Measurements from ENCODE around the gene PTMS.

Gene PTMS

DNA sequence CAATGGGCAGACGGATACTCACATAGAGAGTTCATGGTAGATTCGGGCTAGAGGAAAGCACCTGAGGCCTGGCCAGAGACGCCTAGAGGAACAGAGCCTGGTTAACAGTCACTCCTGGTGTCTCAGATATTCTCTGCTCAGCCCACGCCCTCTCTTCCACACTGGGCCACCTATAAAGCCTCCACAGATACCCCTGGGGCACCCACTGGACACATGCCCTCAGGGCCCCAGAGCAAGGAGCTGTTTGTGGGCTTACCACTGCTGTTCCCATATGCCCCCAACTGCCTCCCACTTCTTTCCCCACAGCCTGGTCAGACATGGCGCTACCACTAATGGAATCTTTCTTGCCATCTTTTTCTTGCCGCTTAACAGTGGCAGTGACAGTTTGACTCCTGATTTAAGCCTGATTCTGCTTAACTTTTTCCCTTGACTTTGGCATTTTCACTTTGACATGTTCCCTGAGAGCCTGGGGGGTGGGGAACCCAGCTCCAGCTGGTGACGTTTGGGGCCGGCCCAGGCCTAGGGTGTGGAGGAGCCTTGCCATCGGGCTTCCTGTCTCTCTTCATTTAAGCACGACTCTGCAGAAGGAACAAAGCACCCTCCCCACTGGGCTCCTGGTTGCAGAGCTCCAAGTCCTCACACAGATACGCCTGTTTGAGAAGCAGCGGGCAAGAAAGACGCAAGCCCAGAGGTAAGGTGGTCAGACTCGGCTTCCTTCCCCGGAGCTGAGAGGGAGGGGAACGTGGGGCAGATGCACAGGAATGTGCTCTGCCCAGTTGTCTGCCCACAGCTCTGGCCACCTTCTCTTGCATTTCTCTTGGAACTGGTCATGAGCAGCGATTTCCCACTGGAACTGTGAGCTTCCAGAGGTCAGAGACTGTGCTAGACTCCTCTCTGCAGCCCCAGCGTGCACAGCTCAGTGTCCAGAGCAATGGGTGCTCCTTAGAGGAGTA, 23.1 kb downstream of the PTMS start, which contains the start of gene CD4:
TSS of gene CD4 (plus strand) at position 557 of the 953 bp plus-strand sequence. CDS start 10,611 bp downstream, outside the sequence.
- no peak for DNase-seq (ENCODE audit: low spot score)

DNA sequence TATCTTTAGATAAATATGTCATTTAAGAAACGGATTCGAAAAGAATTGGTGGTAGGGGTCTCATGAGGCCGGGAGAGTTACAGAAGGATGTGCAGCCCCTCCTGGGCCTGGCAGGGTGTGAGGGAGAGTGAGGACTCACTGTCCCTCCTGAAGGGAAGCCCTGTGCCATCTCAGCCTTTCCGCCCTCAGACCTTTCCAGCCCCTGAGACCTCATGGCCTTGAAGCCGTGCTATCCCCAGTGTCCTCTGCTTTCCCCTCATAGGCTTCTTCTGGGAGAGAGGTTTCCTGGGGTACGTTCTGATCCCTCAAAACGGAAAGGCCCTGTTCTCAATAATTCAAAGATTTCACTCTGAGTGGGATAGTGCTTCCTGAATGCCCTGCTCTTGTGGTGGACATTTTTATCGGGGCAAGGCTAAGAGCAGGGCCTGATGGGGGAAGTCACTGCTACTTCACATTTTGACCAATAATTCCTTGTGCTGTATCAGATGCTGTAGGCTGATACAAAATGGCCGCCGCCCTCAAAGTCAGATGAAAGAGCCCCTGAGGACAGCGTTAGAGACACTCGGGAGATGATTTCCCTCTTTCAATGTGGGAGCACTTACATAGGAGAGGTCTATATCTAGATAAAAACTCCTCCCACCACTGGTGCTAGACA, 24.5 kb downstream of the PTMS start:
- DNase-seq (ENCODE audit: low spot score) = no peak

- DNase-seq (ENCODE audit: low spot score) = no peak
Observed at GRCh38 chr12:6791931-6792520, 25.9 kb downstream of the PTMS start.

- no peak for DNase-seq (ENCODE audit: low spot score)
Observed at GRCh38 chr12:6792522-6793201, 26.5 kb downstream of the PTMS start.

- DNase-seq (ENCODE audit: low spot score) = no peak
Observed at GRCh38 chr12:6795088-6795487, 28.9 kb downstream of the PTMS start.

GRCh38 chr12:6796576-6796975, 30.4 kb downstream of the PTMS start:
- DNase-seq (ENCODE audit: low spot score) = no peak

DNA sequence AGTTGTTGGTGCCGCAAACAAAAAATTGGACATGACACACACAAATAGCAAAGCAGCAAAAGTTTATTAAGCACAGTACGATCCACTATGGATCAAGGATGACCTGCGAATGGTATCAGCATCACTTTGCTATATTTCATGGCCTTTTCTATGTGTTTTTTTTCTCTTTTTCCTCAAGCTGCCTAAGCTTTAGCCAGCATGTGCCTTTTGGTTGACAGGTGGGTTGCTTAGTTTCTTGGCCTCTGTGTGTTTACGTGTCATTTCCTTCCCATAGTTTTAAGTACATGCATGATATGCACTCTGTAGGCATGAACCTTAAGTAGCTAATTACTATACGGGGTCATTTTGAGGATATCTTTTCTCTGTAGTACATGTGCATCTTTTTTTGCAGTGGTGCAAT, 33.0 kb downstream of the PTMS start:
- no peak for DNase-seq (ENCODE audit: low spot score)

DNA sequence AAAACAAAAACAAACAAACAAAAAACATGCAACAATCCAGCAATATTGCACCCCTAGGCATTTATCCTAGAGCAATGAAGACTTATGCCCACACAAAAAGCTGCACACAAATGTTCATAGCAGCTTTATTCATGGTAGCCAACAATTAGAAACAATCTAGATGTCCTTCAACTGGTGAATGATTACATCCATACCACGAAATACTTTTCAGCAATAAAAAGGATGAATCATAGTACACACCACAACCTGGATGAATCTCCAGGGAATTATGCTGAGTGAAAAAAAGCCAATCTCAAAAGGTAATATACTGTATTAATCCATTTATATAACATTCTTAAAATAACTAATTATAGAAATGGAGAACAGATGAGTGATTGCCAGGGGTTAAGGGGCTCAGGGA, 41.0 kb downstream of the PTMS start:
- DNase-seq (ENCODE audit: low spot score) = no peak

GRCh38 chr12:6809056-6809455, 42.9 kb downstream of the PTMS start:
- no peak for DNase-seq (ENCODE audit: low spot score)

- DNase-seq (ENCODE audit: low spot score) = no peak
Observed at GRCh38 chr12:6810758-6811157, 44.6 kb downstream of the PTMS start.

DNA sequence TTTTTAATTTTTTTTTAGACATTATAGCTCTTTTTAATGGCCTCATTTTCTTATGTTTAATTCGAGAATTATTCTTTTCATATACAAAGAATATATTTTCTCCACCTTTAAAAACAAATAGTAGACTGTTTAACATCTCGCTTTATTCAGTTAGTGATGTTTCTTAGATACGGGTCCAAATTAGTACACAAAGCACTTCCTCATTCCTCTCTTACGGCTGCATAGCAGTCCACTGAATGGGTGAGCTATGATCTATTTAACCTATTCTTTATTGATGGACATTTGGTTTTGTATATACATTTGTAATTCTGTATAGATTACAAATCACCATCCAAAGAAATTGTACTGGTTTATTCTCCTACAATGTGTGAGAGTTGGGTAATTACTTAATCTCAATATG, 47.2 kb downstream of the PTMS start:
- DNase-seq (ENCODE audit: low spot score) = no peak

- no peak for DNase-seq (ENCODE audit: low spot score)
Observed at GRCh38 chr12:6816598-6816997, 50.4 kb downstream of the PTMS start.

DNA sequence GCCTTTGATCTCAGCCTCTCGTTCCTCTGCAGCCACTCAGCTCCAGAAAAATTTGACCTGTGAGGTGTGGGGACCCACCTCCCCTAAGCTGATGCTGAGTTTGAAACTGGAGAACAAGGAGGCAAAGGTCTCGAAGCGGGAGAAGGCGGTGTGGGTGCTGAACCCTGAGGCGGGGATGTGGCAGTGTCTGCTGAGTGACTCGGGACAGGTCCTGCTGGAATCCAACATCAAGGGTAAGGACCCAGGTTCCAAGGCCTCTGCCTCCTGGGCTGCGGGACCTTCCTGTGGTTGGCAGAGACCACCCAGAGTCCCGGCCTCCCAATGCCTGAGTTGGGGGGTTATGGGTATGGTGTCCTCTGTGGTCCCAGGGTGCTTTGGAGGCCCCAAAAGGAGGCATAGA, 50.9 kb downstream of the PTMS start:
- no peak for DNase-seq (ENCODE audit: low spot score)

- no peak for DNase-seq (ENCODE audit: low spot score)
Observed at GRCh38 chr12:6817662-6818157, 51.5 kb downstream of the PTMS start.

DNA sequence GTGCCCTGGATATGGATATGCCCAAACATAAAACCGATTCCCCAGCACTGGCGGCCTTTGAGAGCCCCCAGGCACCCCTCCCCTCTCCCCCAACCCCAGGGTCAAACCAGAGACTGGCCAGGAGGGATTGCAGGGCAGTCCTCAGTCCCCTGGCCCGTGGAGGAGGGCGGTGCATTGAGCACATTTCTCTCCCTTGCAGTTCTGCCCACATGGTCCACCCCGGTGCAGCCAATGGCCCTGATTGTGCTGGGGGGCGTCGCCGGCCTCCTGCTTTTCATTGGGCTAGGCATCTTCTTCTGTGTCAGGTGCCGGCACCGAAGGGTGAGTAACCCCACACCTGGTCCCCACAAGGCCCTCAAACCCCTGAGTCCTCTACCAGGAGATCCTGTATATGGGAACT, 52.1 kb downstream of the PTMS start:
- no peak for DNase-seq (ENCODE audit: low spot score)

GRCh38 chr12:6818645-6819044, 52.5 kb downstream of the PTMS start:
- DNase-seq (ENCODE audit: low spot score) = no peak

DNA sequence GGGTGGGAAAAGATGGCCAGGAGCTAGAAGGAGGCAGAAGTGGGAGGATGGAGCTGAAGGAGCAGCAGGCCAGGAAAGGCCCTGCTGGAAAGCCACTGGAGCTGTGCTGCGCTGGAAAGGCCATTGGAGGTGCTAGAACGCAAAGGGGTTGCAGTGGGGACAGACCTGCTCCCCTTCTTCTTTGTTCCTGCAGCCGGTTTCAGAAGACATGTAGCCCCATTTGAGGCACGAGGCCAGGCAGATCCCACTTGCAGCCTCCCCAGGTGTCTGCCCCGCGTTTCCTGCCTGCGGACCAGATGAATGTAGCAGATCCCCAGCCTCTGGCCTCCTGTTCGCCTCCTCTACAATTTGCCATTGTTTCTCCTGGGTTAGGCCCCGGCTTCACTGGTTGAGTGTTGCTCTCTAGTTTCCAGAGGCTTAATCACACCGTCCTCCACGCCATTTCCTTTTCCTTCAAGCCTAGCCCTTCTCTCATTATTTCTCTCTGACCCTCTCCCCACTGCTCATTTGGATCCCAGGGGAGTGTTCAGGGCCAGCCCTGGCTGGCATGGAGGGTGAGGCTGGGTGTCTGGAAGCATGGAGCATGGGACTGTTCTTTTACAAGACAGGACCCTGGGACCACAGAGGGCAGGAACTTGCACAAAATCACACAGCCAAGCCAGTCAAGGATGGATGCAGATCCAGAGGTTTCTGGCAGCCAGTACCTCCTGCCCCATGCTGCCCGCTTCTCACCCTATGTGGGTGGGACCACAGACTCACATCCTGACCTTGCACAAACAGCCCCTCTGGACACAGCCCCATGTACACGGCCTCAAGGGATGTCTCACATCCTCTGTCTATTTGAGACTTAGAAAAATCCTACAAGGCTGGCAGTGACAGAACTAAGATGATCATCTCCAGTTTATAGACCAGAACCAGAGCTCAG, 53.2 kb downstream of the PTMS start:
- no peak for DNase-seq (ENCODE audit: low spot score)

GRCh38 chr12:6820166-6820565, 54.0 kb downstream of the PTMS start:
- no peak for DNase-seq (ENCODE audit: low spot score)

Data from germinal center (tissue), 1 donor.